H1 (cell line): Measurements from ENCODE around the gene RPS18. TPM values are rescaled to one million over a fixed set of nuclear protein-coding genes. Genes with fewer than 3 reads are reported as not detected.

Source experiments
- BCL11A ChIP-seq, 2 experiments: IDR thresholded peaks; one replicate each; pipeline ENCODE4 v1.6.1; 2011; ENCODE audit warnings: low read depth in 2 of 2, low read length in 2 of 2, mild to moderate bottlenecking in 2 of 2
- BRCA1 ChIP-seq: IDR thresholded peaks from 2 replicates; pipeline ENCODE4 v1.6.1; 2012; ENCODE audit warnings: low read depth, low read length, improper control_type of control experiment
- CBX8 ChIP-seq: fragments of 300-800, 300-1000 bp; sonication (generic); IDR thresholded peaks from 2 replicates; pipeline ENCODE4 v1.7.1; 2016; ENCODE audit warnings: low read depth, low read length, borderline replicate concordance
- JUND ChIP-seq: IDR thresholded peaks from 2 replicates; pipeline ENCODE4 v1.6.1; 2011; ENCODE audit warnings: mild to moderate bottlenecking, improper control_type of control experiment, low read length
- KDM5A ChIP-seq: fragments of 200-600 bp; IDR thresholded peaks from 2 replicates; pipeline ENCODE4 v1.7.1; 2012; ENCODE audit warnings: mild to moderate bottlenecking, low read length, inconsistent platforms, mixed read lengths
- RAD21 ChIP-seq, 2 experiments: IDR thresholded peaks in 1 of 2; conservative IDR thresholded peaks in 1 of 2; 2 replicates each; pipeline ENCODE4 v1.6.1; 2011; ENCODE audit warnings: low read depth in 2 of 2, low read length in 2 of 2, improper control_type of control experiment in 1 of 2, inconsistent platforms in 1 of 2, mild to moderate bottlenecking in 1 of 2, moderate library complexity in 1 of 2
- RNF2 ChIP-seq: fragments of 200-900, 300-1000 bp; sonication (generic); IDR thresholded peaks from 2 replicates; pipeline ENCODE4 v1.7.1; 2016; ENCODE audit warnings: borderline replicate concordance, low read depth, mild to moderate bottlenecking, antibody characterized with exemption, low read length; ENCODE audit not compliant: poor library complexity, severe bottlenecking; ENCODE audit errors: missing control alignments
- SIX5 ChIP-seq: IDR thresholded peaks from 2 replicates; pipeline ENCODE4 v1.6.1; 2011; ENCODE audit warnings: mild to moderate bottlenecking, low read depth, low read length
- SUZ12 ChIP-seq: fragments of 200-600 bp; sonication (generic); IDR thresholded peaks from 2 replicates; pipeline ENCODE4 v1.6.1; 2012; ENCODE audit warnings: mild to moderate bottlenecking, inconsistent platforms, low read length, moderate library complexity, mixed read lengths
- TBP ChIP-seq: IDR thresholded peaks from 2 replicates; pipeline ENCODE4 v1.6.1; 2011; ENCODE audit warnings: low read depth, low read length, improper control_type of control experiment
- TEAD4 ChIP-seq: IDR thresholded peaks from 2 replicates; pipeline ENCODE4 v1.6.1; 2012; ENCODE audit warnings: low read depth, low read length, inconsistent platforms, mixed read lengths
- polyA plus RNA-seq, 7 experiments: library from polyadenylated mRNA; depleted of rRNA in 3 of 7; stranded (reverse) in 5 of 7; unstranded in 2 of 7; fragments of >200 nt in 5 of 7; fragments of 200-250 nt in 2 of 7; gene quantifications; 1 replicate in 5 of 7; 2 replicates in 1 of 7; 4 replicates in 1 of 7; pipeline versions ENCODE4 v1.2.1 to v1.2.3, GENCODE V29; 2011 to 2013; ENCODE audit warnings: missing spikeins in 2 of 7, mixed read lengths in 2 of 7
- total RNA-seq: library from RNA; stranded (reverse); fragmentation: NEBNext Ultra II Directional; extraction: Animal tissue kit (Norgen Biotek cat#: 25700); gene quantifications from 2 replicates; pipeline ENCODE4 v1.2.1, GENCODE V29; 2021

The RPS18 gene
- total and polyA plus RNA-seq, 2 of the 8 experiments (the other 6 are each of a cell fraction or from before 2014, with no cell fraction given): 2,796 to 7,099 TPM

- no peak for TF ChIP-seq RAD21 (IDR thresholded peaks at IDR 0.05 in 1 of 2, conservative IDR thresholded peaks at IDR 0.05 in 1 of 2; ENCODE audit: low read depth in 2 of 2, low read length in 2 of 2)
- TF ChIP-seq BCL11A (IDR thresholded peaks at IDR 0.05; ENCODE audit: low read depth in 2 of 2, low read length in 2 of 2): no peak
- no peak for TF ChIP-seq BRCA1
- no peak for TF ChIP-seq RNF2
- TF ChIP-seq JUND: no peak
- TF ChIP-seq CBX8: no peak
- TF ChIP-seq KDM5A: no peak
- TF ChIP-seq SUZ12: no peak
- no peak for TF ChIP-seq SIX5
- TF ChIP-seq TEAD4: no peak
- TF ChIP-seq TBP: no peak
These were observed 15.4 kb downstream of the RPS18 start (continued) for GRCh38 chr6:33286946-33287914.
